Endothelial cell of umbilical vein (primary cell): ENCODE data around the gene CHL1. TPM values are rescaled to one million over a fixed set of nuclear protein-coding genes. Genes with fewer than 3 reads are reported as not detected.

Experiments
- BruUV-seq: library from RNA; stranded (reverse); fragments of 400-500 nt; replicated peaks from 2 replicates; lab custom pipeline; 2021; lab: Mats Ljungman, UMichigan
- CTCF ChIA-PET: fragments of 300-600, 350-600 bp; sonication (Branson Sonifier 250); formaldehyde crosslinking; loops from one replicate; lab custom pipeline; 2021; ENCODE audit warnings: antibody characterized with exemption, inconsistent platforms; lab: Charles Lee
- POLR2A ChIA-PET: fragments of 300-600, 350-600 bp; sonication (Branson Sonifier 250); formaldehyde crosslinking; loops from one replicate; lab custom pipeline; 2021; ENCODE audit warnings: antibody characterized with exemption, inconsistent platforms; lab: Charles Lee
- DNase-seq: peaks from one replicate; pipeline ENCODE4 v3.0.0-alpha.2; 2011; ENCODE audit warnings: low read depth, low spot score
- FAIRE-seq: peaks from 2 replicates; lab custom pipeline; 2011; peaks lifted over from hg19 to GRCh38; lab: Jason Lieb, UNC
- H2AFZ ChIP-seq: 2 replicates; pipeline ENCODE4 v1.6.0; 2012; ENCODE audit warnings: low read depth, low read length, control low read depth, inconsistent platforms
- H3K27ac ChIP-seq: 2 replicates; pipeline ENCODE4 v1.5.1; 2011; ENCODE audit warnings: low read depth, mild to moderate bottlenecking, control low read depth, low read length, moderate library complexity; ENCODE audit not compliant: insufficient read depth
- H3K27me3 ChIP-seq, 2 experiments: 2 replicates each; pipeline versions ENCODE4 v1.6.0 to v1.6.1; 2011; ENCODE audit warnings: low read length in 2 of 2, mixed read lengths in 1 of 2; ENCODE audit not compliant: control insufficient read depth in 2 of 2, insufficient read depth in 2 of 2
- H3K36me3 ChIP-seq, 2 experiments: 2 replicates in 1 of 2; 3 replicates in 1 of 2; pipeline ENCODE4 v1.5.1; 2011; ENCODE audit warnings: low read length in 2 of 2, mild to moderate bottlenecking in 1 of 2, moderate library complexity in 1 of 2; ENCODE audit not compliant: control insufficient read depth in 2 of 2, insufficient read depth in 2 of 2; ENCODE audit errors: extremely low read depth in 1 of 2
- H3K4me1 ChIP-seq: 3 replicates; pipeline ENCODE4 v1.5.1; 2011; ENCODE audit warnings: mild to moderate bottlenecking, low read length; ENCODE audit not compliant: control insufficient read depth, insufficient read depth; ENCODE audit errors: extremely low read depth
- H3K4me2 ChIP-seq: 2 replicates; pipeline ENCODE4 v1.6.1; 2011; ENCODE audit warnings: low read length, control low read depth, mixed read lengths; ENCODE audit not compliant: insufficient read depth
- H3K4me3 ChIP-seq, 3 experiments: fragments of 200-600 bp in 1 of 3; sonication (generic), shearing (Covaris generic) in 1 of 3; replicated peaks in 1 of 3; 2 replicates each; pipeline ENCODE4 v1.5.1; 2011 to 2016; ENCODE audit warnings: control low read depth in 3 of 3, low read length in 3 of 3, mild to moderate bottlenecking in 2 of 3, inconsistent platforms in 1 of 3, low read depth in 1 of 3, moderate library complexity in 1 of 3; ENCODE audit not compliant: insufficient read depth in 1 of 3
- H3K79me2 ChIP-seq: 2 replicates; pipeline ENCODE4 v1.6.0; 2012; ENCODE audit warnings: low read length, inconsistent platforms; ENCODE audit not compliant: control insufficient read depth, insufficient read depth
- H3K9ac ChIP-seq: replicated peaks from 2 replicates; pipeline ENCODE3; 2011; ENCODE audit warnings: low read length, control low read depth; ENCODE audit not compliant: insufficient read depth; ENCODE audit errors: extremely low read depth
- H3K9me1 ChIP-seq: replicated peaks from 3 replicates; pipeline ENCODE4 v1.6.0; 2011; ENCODE audit warnings: mild to moderate bottlenecking, low read length; ENCODE audit not compliant: control insufficient read depth, insufficient read depth; ENCODE audit errors: extremely low read depth
- H3K9me3 ChIP-seq: replicated peaks from 2 replicates; pipeline ENCODE4 v1.5.1; 2012; ENCODE audit warnings: low read length, inconsistent platforms; ENCODE audit not compliant: control insufficient read depth, insufficient read depth
- H4K20me1 ChIP-seq: replicated peaks from 2 replicates; pipeline ENCODE3; 2011; ENCODE audit warnings: mild to moderate bottlenecking, low read length; ENCODE audit not compliant: control insufficient read depth, insufficient read depth; ENCODE audit errors: extremely low read depth
- EZH2 ChIP-seq: IDR thresholded peaks from 2 replicates; pipeline ENCODE4 v1.6.1; 2012; ENCODE audit warnings: borderline replicate concordance, low read depth, mild to moderate bottlenecking, moderate library complexity, low read length, inconsistent platforms; ENCODE audit not compliant: severe bottlenecking
- FOS ChIP-seq: IDR thresholded peaks from 2 replicates; pipeline ENCODE4 v1.6.1; 2011; ENCODE audit warnings: mild to moderate bottlenecking, low read length, moderate library complexity, borderline replicate concordance; ENCODE audit not compliant: insufficient read depth
- GATA2 ChIP-seq: IDR thresholded peaks from 2 replicates; pipeline ENCODE4 v1.7.0; 2011; ENCODE audit warnings: low read depth, mild to moderate bottlenecking, moderate library complexity, mixed read lengths, low read length; ENCODE audit not compliant: insufficient read length, insufficient read depth
- JUN ChIP-seq: IDR thresholded peaks from 2 replicates; pipeline ENCODE4 v1.6.1; 2011; ENCODE audit warnings: borderline replicate concordance, low read depth; ENCODE audit not compliant: insufficient read length, insufficient read depth
- MYC ChIP-seq: IDR thresholded peaks from one replicate; pipeline ENCODE4 v1.6.1; 2011; ENCODE audit warnings: mild to moderate bottlenecking, low read depth, low read length
- POLR2A ChIP-seq: IDR thresholded peaks from 2 replicates; pipeline ENCODE4 v1.6.1; 2012; ENCODE audit warnings: low read depth, mild to moderate bottlenecking, control low read depth, low read length
- POLR2AphosphoS5 ChIP-seq: IDR thresholded peaks from 2 replicates; pipeline ENCODE4 v1.6.1; 2012; ENCODE audit warnings: low read depth, mild to moderate bottlenecking, control low read depth, low read length, moderate library complexity; ENCODE audit not compliant: insufficient read depth
- dilution Hi-C: fragments of 300-500 bp; cut with MboI; formaldehyde crosslinking; loops from one replicate; pipeline ENCODE4 v1.15.0; 2019; ENCODE audit warnings: low sequenced_read_pairs; ENCODE audit not compliant: extremely low pct_ligation_motif_present
- intact Hi-C: fragments of 100-400 bp; cut with micrococcal nuclease; formaldehyde crosslinking; loops from one replicate; pipeline ENCODE4 v1.10.0; 2022
- polyA plus RNA-seq, 4 experiments: library from polyadenylated mRNA; depleted of rRNA in 3 of 4; stranded (reverse) in 3 of 4; unstranded in 1 of 4; fragments of >200 nt; gene quantifications; 2 replicates each; pipeline versions ENCODE4 v1.2.1 to v1.2.3, GENCODE V29; 2011 to 2012; ENCODE audit warnings: missing spikeins in 1 of 4
- total RNA-seq: library from RNA; stranded (reverse); gene quantifications from 2 replicates; pipeline ENCODE4 v1.2.3, GENCODE V29; 2021
- TF ChIP-seq, protein P1 (sequence below), 2 donors: IDR thresholded peaks; 1 replicate in 1 of 2; 2 replicates in 1 of 2; pipeline ENCODE4 v1.5.1; 2011; ENCODE audit warnings: low read length in 2 of 2, mild to moderate bottlenecking in 2 of 2, moderate library complexity in 2 of 2, control low read depth in 1 of 2, inconsistent platforms in 1 of 2, low read depth in 1 of 2; ENCODE audit not compliant: insufficient read depth in 1 of 2; ENCODE audit errors: extremely low read depth in 1 of 2
- TF ChIP-seq, protein P2 (sequence below): IDR thresholded peaks from 2 replicates; pipeline ENCODE4 v1.6.1; 2011; ENCODE audit not compliant: insufficient read depth, insufficient read length

Gene CHL1
- total and polyA plus RNA-seq, 2 donors (not counting 3 experiments of a cell fraction or from before 2014, with no cell fraction given) = not detected

DNA sequence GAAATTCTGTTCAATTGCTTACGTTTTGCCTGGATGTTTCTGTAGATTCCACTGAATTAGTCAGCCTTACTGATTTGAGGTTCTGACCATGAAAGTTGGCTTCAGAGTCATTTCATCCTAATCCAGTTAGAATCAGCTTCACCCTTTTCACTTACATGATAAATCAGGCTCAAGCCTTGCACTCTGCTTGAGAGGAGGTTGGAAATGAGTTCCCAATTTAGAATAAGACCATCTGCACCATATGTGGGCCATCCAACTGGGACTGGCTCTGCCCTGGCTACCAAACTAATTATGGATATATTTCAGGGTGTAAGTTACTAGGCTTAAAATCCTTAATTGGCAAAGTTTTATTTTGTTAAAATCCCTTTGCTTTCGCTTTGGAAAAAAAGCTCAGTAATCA, 255.7 kb downstream of the CHL1 start:
- dilution Hi-C loops = no loop called here
- Histone ChIP-seq H3K27ac (no peak overlapping the region), H3K4me2 (no peak overlapping the region), H3K9me1 (no peaks in the 10 kb centered on the region), H3K9ac (no peak overlapping the region), H2AFZ (no peak overlapping the region), H3K79me2 (no peaks in the 10 kb centered on the region), H3K36me3 (no peaks in the 10 kb centered on the region), H4K20me1 (no peaks in the 10 kb centered on the region), H3K27me3 (no peaks in the 10 kb centered on the region), H3K4me1 (no peaks in the 10 kb centered on the region), H3K4me3 (no peak overlapping the region), H3K9me3 (peaks cover 2% of the 10 kb centered on the region)
- ChIA-PET POLR2A (no interaction called here), CTCF (no interaction called here)
- FAIRE-seq = no peak
- DNase-seq = no peak
- no TSS peak for BruUV-seq
- TF ChIP-seq JUN (no peak), POLR2A (no peak), MYC (no peak)
- TF ChIP-seq, protein P1, sequence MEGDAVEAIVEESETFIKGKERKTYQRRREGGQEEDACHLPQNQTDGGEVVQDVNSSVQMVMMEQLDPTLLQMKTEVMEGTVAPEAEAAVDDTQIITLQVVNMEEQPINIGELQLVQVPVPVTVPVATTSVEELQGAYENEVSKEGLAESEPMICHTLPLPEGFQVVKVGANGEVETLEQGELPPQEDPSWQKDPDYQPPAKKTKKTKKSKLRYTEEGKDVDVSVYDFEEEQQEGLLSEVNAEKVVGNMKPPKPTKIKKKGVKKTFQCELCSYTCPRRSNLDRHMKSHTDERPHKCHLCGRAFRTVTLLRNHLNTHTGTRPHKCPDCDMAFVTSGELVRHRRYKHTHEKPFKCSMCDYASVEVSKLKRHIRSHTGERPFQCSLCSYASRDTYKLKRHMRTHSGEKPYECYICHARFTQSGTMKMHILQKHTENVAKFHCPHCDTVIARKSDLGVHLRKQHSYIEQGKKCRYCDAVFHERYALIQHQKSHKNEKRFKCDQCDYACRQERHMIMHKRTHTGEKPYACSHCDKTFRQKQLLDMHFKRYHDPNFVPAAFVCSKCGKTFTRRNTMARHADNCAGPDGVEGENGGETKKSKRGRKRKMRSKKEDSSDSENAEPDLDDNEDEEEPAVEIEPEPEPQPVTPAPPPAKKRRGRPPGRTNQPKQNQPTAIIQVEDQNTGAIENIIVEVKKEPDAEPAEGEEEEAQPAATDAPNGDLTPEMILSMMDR (IDR thresholded peaks at IDR 0.05; ENCODE audit: extremely low read depth in 1 of 2, insufficient read depth in 1 of 2, low read depth in 1 of 2, low read length in 2 of 2) = no peak
- intact Hi-C loops = no loop called here

- FAIRE-seq (no peak), DNase-seq (no peak)
- TF ChIP-seq JUN (no peak), EZH2 (no peak), MYC (no peak), POLR2A (no peak), FOS (no peak), POLR2AphosphoS5 (no peak), GATA2 (no peak)
- TF ChIP-seq, protein P1 (IDR thresholded peaks at IDR 0.05; ENCODE audit: extremely low read depth in 1 of 2, insufficient read depth in 1 of 2, low read depth in 1 of 2, low read length in 2 of 2) = no peak
- TF ChIP-seq, protein P2, sequence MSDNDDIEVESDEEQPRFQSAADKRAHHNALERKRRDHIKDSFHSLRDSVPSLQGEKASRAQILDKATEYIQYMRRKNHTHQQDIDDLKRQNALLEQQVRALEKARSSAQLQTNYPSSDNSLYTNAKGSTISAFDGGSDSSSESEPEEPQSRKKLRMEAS = no peak
- H2AFZ ChIP-seq = no peak overlapping the region
- H3K79me2 ChIP-seq = no peaks in the 10 kb centered on the region
- H3K27me3 ChIP-seq = no peaks in the 10 kb centered on the region
- no peaks in the 10 kb centered on the region for H4K20me1 ChIP-seq
- intact Hi-C loops (no loop called here), dilution Hi-C loops (no loop called here)
- no peaks in the 10 kb centered on the region for H3K4me1 ChIP-seq
- no peak overlapping the region for H3K4me3 ChIP-seq
- H3K9ac ChIP-seq = no peak overlapping the region
- BruUV-seq = no TSS peak
- H3K27ac ChIP-seq = no peak overlapping the region
- H3K9me3 ChIP-seq = peaks cover 2% of the 10 kb centered on the region
- CTCF ChIA-PET = no interaction called here
- H3K4me2 ChIP-seq = no peak overlapping the region
- H3K9me1 ChIP-seq = no peaks in the 10 kb centered on the region
- H3K36me3 ChIP-seq = no peaks in the 10 kb centered on the region
- POLR2A ChIA-PET = no interaction called here
These were observed 256.5 kb downstream of the CHL1 start for GRCh38 chr3:453106-453505.
